Coronary artery (tissue), 2 donors: Measurements from ENCODE around the gene TFAP2A.
A peak's percentile ranks its signal among the peaks of the same experiment; 100 is the strongest.

Experiments used
- DNase-seq: peaks from one replicate; pipeline ENCODE4 v3.0.0-alpha.2; 2017; ENCODE audit warnings: low spot score
- H3K27ac ChIP-seq, 2 donors: fragments of 200-600 bp; sonication (generic); one replicate each; pipeline ENCODE4 v1.5.1; 2016 to 2019
- H3K4me3 ChIP-seq: fragments of 200-600 bp; sonication (generic); 2 replicates; pipeline ENCODE4 v1.5.1; 2016; ENCODE audit warnings: mild to moderate bottlenecking, moderate library complexity
- TF ChIP-seq, protein P1 (sequence below): fragments of 200-600 bp; sonication (generic); IDR thresholded peaks from one replicate; pipeline ENCODE4 v1.5.1; 2019; ENCODE audit warnings: antibody characterized with exemption

TFAP2A gene

DNA sequence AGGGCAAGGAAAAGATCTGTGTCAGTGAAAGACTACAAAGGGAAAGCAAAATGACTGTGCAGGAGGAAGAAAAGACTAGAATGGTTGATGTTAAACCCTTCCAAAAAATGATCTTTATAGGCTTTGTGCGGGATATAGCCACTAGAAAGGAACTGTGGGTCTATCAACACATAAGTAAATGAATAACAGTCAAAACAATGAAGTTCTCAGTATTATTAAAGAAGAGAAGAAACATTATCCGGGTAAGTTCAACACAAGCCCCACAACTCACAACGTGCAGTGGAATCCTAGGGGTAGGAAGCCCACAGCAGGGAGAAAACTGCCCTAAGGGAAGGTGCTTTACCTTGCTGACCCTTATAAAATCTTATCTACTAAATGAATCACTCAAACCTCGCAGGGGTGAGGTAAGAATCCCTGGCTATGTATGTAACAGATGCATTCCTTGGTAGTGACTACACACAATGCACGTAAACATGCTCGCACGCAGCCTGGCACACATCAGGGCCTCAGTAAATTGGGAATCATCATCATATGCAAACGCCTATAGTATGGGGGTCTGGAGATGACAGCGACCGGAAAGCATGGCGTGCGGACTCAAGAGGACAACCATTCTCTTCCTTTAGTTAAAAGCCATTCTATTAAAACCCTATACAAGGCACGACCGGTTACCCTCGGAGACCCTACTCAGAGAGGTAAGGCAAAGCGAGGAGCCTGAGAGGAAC lies 11.3 kb downstream of the TFAP2A start:
- TF ChIP-seq, protein P1, sequence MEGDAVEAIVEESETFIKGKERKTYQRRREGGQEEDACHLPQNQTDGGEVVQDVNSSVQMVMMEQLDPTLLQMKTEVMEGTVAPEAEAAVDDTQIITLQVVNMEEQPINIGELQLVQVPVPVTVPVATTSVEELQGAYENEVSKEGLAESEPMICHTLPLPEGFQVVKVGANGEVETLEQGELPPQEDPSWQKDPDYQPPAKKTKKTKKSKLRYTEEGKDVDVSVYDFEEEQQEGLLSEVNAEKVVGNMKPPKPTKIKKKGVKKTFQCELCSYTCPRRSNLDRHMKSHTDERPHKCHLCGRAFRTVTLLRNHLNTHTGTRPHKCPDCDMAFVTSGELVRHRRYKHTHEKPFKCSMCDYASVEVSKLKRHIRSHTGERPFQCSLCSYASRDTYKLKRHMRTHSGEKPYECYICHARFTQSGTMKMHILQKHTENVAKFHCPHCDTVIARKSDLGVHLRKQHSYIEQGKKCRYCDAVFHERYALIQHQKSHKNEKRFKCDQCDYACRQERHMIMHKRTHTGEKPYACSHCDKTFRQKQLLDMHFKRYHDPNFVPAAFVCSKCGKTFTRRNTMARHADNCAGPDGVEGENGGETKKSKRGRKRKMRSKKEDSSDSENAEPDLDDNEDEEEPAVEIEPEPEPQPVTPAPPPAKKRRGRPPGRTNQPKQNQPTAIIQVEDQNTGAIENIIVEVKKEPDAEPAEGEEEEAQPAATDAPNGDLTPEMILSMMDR, result no peak
- DNase-seq, result no peak
- Histone ChIP-seq H3K4me3 (peak overlapping the region; percentile 77), H3K27ac (no peak overlapping the region)

DNA sequence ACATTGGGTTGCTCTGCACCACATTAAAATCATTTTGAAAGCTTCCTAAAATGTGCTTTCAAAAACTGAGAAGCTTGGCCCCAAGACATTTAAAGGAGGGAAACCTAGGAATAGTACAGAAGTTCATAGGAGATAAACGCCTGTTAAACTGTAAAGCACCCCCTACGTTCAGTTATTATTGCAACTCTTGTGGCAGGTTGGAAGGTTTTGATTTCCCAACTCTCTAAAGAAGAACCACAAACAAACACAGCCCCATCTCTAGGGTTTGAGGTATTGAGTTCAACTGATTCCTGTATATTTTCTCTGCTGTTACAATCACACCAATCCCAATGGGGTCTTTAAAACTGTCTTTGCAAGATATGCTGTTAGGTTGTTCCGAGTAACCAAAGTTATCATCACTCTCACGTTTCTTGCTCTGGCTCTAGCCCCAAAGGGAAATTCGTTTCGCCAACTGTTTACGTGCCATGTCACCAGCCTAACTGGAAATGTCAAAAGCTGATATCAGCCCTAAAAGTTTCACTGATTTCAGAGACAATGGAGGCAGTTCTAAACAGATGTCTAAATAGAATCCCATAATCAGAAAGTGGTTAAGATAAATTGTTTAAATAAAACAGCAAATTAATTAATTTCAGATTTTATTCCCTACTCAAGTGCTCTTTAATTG lies 12.1 kb downstream of the TFAP2A start:
- Histone ChIP-seq H3K4me3 (no peak overlapping the region), H3K27ac (no peak overlapping the region)
- TF ChIP-seq, protein P1, result no peak
- no peak for DNase-seq

DNA sequence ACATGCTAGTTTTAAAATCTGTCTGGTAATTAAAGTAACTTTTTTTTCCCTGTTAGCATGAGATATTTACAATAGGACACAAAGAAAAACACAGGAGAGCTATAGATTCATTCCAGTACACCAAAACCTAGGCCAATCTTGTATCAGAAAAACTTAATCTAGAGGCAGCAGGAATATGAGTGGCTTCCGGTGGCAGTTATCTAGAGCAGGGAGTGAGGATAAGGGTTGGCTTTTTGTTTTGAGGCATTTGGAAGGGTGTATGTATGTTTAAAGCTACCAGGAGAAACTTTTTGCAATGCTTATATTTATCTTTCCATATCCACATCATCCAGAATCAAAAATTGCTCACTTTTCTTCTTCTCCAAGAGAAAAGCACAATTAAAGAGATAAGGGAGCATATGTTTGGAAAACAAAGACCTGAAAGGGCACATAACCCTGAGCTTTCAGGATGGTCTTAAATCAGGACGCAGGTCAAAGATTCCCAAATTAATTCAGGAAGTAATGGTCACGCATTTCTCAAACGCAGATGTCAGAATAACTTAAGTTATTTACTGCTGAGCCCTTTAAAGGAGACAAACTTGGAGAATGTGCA lies 13.1 kb downstream of the TFAP2A start:
- H3K27ac ChIP-seq, result no peak overlapping the region
- no peak overlapping the region for H3K4me3 ChIP-seq
- no peak for DNase-seq
- TF ChIP-seq, protein P1, result no peak

DNA sequence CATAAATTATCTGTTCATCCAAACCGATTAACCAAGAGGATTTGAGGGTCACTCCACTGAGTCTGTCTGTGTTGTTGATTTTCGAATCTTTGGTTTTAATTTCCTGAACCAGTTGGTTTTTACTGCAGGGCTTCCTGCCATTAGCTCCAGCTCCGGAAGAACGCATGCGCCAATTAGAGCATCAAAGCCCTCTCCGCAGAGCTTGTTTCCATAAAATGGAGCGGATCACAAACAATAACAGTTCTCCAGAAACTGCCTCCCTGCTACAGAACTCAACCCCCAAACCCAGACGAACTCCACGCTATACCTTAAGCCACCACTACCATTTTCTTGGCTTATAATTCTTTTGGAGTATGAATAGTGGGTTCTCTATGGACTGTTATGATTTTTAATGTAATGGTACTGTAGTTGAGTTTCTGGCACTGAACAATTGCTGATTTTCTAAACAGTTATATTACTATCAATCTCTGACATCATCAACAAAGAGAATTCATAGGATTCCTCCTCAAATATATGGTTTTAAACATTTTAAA lies 13.8 kb downstream of the TFAP2A start:
- Histone ChIP-seq H3K27ac (no peak overlapping the region), H3K4me3 (no peak overlapping the region)
- TF ChIP-seq, protein P1, result no peak
- DNase-seq, result no peak

DNA sequence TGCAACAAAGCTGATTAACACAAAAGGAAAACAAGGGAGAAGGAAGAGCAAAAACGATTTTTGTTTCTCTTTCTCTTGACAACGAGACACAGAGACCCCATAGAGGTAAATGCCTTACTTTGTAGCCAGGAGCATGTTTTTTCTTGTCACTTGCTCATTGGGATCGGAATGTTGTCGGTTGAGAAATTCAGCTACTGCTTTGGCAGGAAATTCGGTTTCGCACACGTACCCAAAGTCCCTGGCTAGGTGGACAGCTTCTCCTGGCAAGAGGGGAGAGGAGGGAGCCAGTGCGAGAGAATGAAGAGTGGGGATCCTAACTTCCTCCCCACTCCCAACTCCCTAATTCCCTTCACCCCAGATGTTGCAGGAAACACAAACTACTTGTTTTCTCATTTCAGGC lies 14.5 kb downstream of the TFAP2A start:
- H3K4me3 ChIP-seq, result no peak overlapping the region
- no peak overlapping the region for H3K27ac ChIP-seq
- TF ChIP-seq, protein P1, result no peak

DNA sequence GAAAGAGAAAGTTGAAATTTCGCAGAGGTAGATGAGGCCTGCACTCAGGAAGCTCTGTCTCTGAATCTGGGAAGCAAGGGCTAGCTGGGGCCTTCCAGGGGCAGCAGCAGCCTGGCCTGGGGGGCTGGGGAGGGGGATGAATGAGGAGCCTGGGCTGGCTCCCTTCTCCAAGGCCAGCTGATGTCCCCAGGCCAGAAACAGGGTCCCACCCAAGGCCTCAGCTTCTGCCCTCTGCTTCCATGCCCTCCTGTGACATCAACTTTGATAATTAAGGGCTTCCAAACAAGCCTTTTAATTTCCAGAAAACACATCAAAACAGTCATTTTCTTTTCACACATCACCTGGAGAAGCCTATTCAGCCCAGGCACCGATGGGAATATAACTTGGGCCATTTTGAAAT lies 15.4 kb downstream of the TFAP2A start:
- TF ChIP-seq, protein P1, result no peak
- Histone ChIP-seq H3K4me3 (no peak overlapping the region), H3K27ac (no peak overlapping the region)
- no peak for DNase-seq

More for the DNA sequence above, 14.5 kb downstream of the TFAP2A start:
- DNase-seq, result no peak
